ENCODE measurements around the gene RPL28.

RPL28 gene

GRCh38 chr19:55373993-55374757 is 11.6 kb upstream of the RPL28 start:
- DNase-seq = no peak

DNA sequence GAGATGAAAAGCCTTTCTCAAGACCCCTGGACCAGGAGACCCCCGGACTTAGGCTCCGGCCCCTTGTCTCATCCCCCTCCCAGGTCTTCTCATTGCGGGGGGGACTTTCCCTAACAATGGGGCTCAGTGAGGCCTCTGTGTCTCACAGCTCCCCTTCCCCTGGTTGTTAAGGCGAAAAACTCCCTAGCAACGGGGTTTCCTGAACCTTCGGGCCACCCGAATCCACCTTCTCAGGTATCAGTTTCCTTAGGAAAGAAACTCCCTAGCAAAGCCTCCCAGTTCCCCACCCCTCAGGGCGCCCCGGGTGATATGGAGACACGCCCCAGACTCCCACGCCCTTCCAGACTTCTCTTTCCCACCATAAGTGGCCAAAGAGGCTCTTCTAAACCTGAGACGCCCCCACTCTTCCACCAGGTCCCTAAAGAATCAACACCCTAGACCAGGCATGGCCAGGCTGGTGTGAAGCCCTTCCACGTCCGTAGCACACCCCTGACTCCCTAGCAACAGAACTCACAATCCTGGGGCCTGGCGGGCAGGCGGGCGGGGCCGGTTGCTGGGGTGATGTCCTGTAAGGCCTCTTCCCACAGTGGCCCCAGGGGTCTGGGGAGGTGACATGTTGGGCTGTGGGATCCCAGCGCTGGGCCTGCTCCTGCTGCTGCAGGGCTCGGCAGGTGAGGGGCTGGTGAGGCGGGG is 9.3 kb upstream of the RPL28 start, which contains the start of gene TMEM190:
TSS of gene TMEM190 (plus strand) at position 586 of the 693 bp plus-strand sequence. CDS start at position 614, 28 bp downstream.
- no peak for DNase-seq

DNA sequence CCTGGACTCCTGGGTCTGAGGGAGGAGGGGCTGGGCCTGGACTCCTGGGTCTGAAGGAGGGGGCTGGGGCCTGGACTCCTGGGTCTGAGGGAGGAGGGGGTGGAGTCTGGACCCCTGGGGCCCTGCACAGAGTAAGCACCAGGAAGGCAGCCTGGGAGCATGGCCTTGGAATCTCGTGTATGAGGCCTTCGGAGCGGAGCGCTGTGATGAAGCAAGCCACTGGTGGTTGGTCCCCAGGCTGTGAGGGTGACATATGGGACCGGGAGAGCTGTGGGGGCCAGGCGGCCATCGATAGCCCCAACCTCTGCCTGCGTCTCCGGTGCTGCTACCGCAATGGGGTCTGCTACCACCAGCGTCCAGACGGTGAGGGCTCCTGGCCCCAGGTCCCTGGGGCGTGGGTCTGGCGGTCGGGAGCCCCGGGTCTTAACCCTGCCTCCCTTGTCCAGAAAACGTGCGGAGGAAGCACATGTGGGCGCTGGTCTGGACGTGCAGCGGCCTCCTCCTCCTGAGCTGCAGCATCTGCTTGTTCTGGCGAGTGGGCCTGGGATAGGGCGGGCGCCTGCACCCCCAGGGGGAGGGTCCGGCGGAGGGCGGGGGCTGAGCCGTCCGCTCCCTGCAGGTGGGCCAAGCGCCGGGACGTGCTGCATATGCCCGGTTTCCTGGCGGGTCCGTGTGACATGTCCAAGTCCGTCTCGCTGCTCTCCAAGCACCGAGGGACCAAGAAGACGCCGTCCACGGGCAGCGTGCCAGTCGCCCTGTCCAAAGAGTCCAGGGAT is 8.2 kb upstream of the RPL28 start:
- DNase-seq = no peak

- DNase-seq = no peak
Measured at GRCh38 chr19:55379174-55379573, 6.6 kb upstream of the RPL28 start.

- no peak for DNase-seq
Measured at GRCh38 chr19:55382013-55382412, 3.7 kb upstream of the RPL28 start.

DNA sequence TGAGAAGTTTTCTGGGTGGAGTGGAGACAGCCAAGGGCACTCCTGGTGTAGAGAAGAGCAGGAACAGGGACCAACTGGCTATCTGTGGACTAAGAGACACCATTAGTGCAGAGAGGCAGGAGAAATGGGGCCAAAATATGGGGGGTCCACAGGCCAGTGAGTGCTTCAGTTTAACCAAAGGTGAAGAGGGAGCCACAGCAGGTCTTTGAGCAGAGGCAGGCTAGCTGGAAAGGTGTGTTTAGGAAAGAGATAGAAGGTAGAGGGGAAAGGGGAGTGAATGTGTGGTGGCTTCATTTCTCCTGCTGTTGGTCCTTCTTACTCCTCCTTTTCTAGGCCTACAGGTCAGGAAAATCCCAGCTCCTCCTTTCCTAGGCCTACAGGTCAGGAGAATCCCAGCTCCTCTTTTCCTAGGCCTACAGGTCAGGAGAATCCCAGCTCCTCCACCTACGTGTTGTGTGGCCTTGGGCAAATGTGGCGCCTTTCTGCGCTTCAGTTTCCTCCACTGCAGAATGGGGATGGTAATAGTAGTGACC is 3.1 kb upstream of the RPL28 start:
- no peak for DNase-seq

- no peak for DNase-seq
Measured at GRCh38 chr19:55383279-55384130, 2.2 kb upstream of the RPL28 start.

GRCh38 chr19:55384131-55384919 is 1.4 kb upstream of the RPL28 start, which contains the start of gene TMEM238:
TSS of gene TMEM238 (minus strand) at chr19:55384292. CDS start at chr19:55384259, 33 bp downstream.
- DNase-seq = no peak

DNA sequence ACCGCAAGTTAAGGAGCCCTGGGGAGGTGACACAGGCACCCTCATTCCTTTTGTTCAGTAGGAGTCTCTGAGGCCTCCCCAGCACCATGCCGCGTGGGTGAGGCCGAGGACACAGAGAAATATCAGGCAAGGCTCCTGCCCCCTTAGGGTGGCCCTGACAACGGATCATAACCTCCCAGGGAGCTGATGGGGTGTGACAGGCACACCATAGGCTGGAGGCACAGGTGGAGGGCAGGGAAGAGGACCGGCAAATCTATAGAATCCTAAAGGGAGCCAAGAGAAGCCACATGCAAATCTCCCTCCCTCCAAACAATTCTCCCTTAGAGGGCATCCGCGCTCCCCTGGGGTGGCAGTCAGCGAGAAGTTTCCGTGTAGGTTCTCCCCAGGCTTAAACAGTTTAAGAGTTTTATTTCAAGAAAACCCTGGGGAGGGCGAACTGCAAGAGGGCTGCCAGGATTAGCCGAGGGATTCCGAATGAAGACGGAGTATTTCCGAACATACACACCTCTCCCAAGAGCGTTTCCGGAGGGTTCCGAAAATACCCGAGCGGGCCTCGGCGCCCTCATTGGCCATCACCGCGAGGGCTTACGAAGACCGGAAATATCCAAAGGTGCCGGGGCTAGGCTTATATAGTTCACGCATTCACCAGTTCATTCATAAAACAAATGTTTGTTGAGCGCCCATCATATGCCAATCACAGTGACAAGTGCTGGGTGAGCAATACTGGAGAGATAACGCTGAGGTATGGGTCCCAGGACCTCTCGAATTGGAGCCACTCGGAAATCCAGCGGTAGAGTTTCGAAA is 610 bp upstream of the RPL28 start:
- peak; percentile 92 for DNase-seq

DNA sequence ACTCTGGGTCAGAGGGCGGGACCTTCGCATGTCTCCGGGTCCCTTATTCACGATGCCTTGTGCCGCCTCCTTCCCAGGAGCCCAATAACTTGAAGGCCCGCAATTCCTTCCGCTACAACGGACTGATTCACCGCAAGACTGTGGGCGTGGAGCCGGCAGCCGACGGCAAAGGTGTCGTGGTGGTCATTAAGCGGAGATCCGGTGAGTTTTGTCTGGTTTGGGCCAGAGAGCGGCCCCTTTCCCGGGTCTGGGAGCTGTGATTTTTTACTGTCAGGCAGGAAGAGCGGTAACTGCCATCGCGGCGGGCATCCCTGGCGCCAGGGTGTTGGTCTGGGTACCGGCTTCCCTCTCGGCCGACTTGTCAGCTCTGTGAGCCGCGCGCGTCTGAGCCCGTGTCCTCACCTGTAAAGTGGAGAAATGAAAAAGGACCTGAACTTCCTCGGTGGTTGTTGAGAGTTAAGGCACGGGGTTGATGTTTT is 800 bp downstream of the RPL28 start:
- DNase-seq = no peak

DNA sequence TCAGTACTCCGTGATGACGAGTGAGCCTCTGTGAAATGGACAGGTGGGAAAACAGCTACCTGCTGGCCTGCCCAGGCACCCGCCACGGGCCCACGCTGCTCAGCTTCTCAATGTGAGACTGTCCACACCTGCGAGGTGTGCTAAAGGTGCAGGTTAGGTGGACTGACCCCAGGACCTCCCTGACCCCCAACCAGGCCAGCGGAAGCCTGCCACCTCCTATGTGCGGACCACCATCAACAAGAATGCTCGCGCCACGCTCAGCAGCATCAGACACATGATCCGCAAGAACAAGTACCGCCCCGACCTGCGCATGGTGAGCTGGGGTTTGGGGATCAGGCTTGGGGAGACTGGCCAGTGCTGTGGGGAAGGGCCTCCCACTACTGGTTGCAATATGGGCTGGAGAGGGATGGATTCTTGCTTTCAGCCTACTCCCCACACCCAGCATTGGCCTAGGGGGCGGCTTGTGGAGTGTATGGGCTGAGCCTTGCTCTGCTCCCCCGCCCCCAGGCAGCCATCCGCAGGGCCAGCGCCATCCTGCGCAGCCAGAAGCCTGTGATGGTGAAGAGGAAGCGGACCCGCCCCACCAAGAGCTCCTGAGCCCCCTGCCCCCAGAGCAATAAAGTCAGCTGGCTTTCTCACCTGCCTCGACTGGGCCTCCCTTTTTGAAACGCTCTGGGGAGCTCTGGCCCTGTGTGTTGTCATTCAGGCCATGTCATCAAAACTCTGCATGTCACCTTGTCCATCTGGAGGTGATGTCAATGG is 2.2 kb downstream of the RPL28 start:
- no peak for DNase-seq

GRCh38 chr19:55389386-55390317 is 3.9 kb downstream of the RPL28 start:
- no peak for DNase-seq

DNA sequence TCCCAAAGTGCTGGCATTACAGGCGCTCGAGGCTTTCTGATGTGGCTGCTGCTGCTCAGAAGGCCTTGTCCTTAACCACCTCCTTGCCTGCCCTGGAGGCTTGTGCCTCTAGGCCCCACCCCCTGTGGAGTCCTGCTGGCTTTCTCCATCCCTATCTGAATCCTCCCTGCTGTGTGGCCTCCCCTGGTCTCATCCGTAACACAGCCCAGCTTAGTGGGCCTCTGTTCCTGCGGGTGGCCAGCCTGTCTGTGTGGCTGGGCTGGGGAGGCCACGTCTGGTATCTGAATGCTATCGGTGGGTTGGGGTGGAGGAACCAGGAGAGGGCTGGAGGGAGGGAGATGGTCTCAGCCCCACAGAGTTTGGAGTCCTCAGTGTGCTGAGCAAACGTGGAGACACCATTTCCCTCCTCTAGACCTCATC is 4.7 kb downstream of the RPL28 start:
- DNase-seq = no peak

- DNase-seq = no peak
Measured at GRCh38 chr19:55391191-55391670, 5.5 kb downstream of the RPL28 start.

DNA sequence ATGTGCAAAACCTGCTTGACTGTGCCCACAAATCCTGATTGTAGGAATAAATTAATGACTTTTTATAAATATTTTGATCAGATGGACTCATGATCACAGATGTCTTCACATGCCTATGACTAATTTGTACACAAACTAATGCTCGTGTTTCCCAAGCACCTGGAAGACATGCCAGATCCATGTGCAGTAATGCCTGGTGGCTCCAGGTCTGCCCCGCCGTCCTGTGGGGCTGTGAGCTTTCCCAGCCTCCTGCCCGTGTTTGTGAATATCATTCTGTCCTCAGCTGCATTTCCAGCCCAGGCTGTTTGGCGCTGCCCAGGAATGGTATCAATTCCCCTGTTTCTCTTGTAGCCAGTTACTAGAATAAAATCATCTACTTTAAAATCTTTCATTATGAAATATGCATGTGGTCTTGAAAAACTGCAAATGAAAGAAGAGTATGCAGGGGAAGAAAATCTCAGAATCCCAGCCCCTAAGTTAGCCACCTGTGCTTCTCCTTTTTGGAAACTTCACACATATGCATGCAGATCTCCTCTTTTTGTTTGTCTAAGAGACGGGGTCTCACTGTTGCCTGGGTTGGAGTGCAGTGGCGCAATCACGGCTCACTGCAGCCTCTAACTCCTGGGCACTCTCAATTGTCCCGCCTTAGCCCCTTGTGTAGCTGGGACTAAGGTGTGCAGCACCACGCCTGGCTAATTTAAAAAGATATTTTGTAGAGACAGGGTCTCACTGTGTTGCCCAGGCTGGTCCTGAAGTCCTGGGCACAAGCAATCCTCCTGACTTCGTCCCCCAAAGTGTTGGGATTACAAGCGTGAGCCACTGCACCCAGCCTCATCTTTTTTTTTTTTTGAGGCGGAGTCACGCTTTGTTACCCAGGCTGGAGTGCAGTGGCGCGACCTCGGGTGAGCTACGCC is 6.2 kb downstream of the RPL28 start:
- DNase-seq = no peak

GRCh38 chr19:55392820-55393761 is 7.4 kb downstream of the RPL28 start:
- no peak for DNase-seq

All from NCI-H2081 treated with DMSO at 0.1 percent for 48 hours (cell line).